C4-2B (cell line): ENCODE results near the gene FRMD4A.

Experiments used
- H3K27ac ChIP-seq: fragments of 450-650 bp; 2 replicates; pipeline ENCODE4 v1.5.1; 2017
- ZFX ChIP-seq: fragments of 450-650 bp; IDR thresholded peaks from 2 replicates; pipeline ENCODE4 v1.6.1; 2017
- TF ChIP-seq, protein P1 (sequence below): fragments of 450-650 bp; conservative IDR thresholded peaks from 2 replicates; pipeline ENCODE4 v1.5.1; 2017; ENCODE audit warnings: mild to moderate bottlenecking

The FRMD4A gene

DNA sequence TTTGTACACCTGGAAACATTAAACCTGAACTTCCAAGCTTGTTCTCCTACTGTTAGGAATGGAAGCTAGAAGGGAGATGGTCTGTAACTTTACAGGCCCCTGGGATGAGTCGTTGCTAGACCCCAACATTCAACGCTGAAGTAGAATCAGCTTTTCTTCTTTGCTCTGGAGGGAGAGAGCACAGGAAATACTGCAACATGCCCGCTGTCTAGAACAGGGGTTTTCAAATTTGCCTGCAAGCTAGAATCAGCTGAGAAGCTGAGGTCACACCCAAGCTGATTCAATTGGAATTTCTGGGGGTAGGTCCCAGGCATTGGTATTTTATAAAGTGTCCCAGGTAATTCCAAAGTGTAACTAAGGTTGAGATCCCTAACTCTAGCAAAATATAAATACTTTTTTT lies 524.3 kb downstream of the FRMD4A start:
- no peak for TF ChIP-seq ZFX
- TF ChIP-seq, protein P1, sequence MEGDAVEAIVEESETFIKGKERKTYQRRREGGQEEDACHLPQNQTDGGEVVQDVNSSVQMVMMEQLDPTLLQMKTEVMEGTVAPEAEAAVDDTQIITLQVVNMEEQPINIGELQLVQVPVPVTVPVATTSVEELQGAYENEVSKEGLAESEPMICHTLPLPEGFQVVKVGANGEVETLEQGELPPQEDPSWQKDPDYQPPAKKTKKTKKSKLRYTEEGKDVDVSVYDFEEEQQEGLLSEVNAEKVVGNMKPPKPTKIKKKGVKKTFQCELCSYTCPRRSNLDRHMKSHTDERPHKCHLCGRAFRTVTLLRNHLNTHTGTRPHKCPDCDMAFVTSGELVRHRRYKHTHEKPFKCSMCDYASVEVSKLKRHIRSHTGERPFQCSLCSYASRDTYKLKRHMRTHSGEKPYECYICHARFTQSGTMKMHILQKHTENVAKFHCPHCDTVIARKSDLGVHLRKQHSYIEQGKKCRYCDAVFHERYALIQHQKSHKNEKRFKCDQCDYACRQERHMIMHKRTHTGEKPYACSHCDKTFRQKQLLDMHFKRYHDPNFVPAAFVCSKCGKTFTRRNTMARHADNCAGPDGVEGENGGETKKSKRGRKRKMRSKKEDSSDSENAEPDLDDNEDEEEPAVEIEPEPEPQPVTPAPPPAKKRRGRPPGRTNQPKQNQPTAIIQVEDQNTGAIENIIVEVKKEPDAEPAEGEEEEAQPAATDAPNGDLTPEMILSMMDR = no peak
- no peak overlapping the region for H3K27ac ChIP-seq

GRCh38 chr10:13803566-13804554 lies 526.9 kb downstream of the FRMD4A start:
- H3K27ac ChIP-seq = no peak overlapping the region
- TF ChIP-seq ZFX = no peak
- TF ChIP-seq, protein P1 = no peak

- H3K27ac ChIP-seq = no peak overlapping the region
- no peak for TF ChIP-seq ZFX
- TF ChIP-seq, protein P1 = no peak
These were observed 528.8 kb downstream of the FRMD4A start for GRCh38 chr10:13801907-13802288.

DNA sequence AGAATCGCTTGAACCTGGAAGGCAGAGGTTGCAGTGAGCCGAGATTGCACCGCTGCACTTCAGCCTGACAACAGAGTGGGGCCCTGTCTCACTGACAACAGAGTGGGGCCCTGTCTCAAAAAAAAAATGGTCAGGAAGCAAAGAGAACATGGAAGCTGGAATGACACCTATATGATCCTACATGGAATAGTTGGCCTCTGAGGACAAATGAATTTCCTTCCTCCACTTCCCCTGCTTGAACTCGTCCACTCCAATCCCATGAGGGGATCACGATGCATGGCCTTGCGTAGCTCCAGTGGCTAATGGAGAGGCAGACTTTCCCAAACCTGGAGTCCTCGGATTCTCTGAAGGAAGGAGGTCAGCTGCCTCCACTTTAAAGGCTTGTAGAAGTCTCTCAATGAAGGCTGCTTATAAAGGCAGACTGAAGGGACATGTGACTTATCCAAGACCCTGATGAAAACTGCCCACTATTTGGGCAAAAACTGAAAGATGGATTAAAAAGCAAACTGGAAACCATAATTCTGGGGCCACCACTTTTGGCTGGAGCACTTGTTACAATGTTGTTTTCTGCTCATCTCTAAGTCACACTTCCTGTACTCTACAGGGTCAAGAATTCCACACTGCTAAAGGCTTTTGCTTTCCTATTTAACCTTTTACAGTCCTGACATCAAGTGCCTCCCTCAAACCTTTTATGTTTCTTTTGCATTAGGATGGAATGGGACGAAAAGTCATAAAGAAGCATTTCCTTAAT lies 529.4 kb downstream of the FRMD4A start:
- no peak for TF ChIP-seq ZFX
- TF ChIP-seq, protein P1 = no peak
- H3K27ac ChIP-seq = no peak overlapping the region

DNA sequence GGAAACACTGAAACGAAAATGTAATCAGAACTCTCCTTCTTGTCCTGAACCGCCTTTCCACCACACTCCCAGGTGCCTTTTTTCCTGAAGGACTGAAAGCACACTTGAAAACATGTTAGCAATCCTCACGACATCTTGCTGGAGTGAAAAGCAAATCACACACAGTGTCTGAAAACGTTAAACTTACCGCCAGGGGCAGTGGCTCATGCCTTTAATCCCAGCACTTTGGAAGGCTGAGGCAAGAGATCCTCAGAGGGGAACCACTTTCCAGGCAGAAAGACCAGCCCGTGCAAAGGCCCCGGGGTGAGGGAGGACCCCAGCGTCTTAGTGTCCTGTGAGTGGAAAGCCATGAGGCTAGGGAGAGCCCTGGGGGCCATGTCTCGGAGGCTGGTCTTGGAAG lies 533.6 kb downstream of the FRMD4A start:
- no peak for TF ChIP-seq ZFX
- TF ChIP-seq, protein P1 = no peak
- no peak overlapping the region for H3K27ac ChIP-seq

- TF ChIP-seq, protein P1 = no peak
- TF ChIP-seq ZFX = no peak
- no peak overlapping the region for H3K27ac ChIP-seq
These were observed 534.8 kb downstream of the FRMD4A start for GRCh38 chr10:13795653-13796555.
